B cell (primary cell): ENCODE measurements around the gene ARFGAP3. TPM values are rescaled to one million over a fixed set of nuclear protein-coding genes. Genes with fewer than 3 reads are reported as not detected.
A peak's percentile ranks its signal among the peaks of the same experiment; 100 is the strongest.

ENCODE experiments used
- ATAC-seq: fragments of 200-7000 bp; cut with Tn5 transposase; one replicate; pipeline ENCODE4 v1.10.0; 2021; ENCODE audit warnings: low read depth, mild to moderate bottlenecking, moderate number of reproducible peaks, moderate library complexity
- CTCF ChIA-PET: fragments of 350-600 bp; sonication (Branson Sonifier 250); formaldehyde crosslinking; loops from one replicate; lab custom pipeline; 2021; ENCODE audit warnings: antibody characterized with exemption, inconsistent platforms; lab: Charles Lee
- POLR2A ChIA-PET: fragments of 350-600 bp; sonication (Branson Sonifier 250); formaldehyde crosslinking; loops from one replicate; lab custom pipeline; 2021; ENCODE audit warnings: antibody characterized with exemption; lab: Charles Lee
- DNase-seq: peaks from one replicate; pipeline ENCODE4 v3.0.0; 2013
- H2AFZ ChIP-seq: 2 replicates; pipeline ENCODE4 v1.6.1; 2012; ENCODE audit warnings: mild to moderate bottlenecking, low read depth, low read length; ENCODE audit not compliant: insufficient read depth, poor library complexity, severe bottlenecking
- H3K27ac ChIP-seq, 2 donors: 1 replicate in 1 of 2; 2 replicates in 1 of 2; pipeline ENCODE4 v1.5.1; 2012 to 2013; ENCODE audit warnings: low read length in 2 of 2, mild to moderate bottlenecking in 2 of 2, moderate library complexity in 1 of 2
- H3K27me3 ChIP-seq, 4 experiments: fragments of 200-600 bp in 1 of 4; sonication (generic) in 1 of 4; replicated peaks in 1 of 4; 1 replicate in 2 of 4; 2 replicates in 2 of 4; pipeline versions ENCODE4 v1.6.1 to v1.7.0; 2013 to 2016; ENCODE audit warnings: low read length in 3 of 4, mild to moderate bottlenecking in 2 of 4, mixed read lengths in 1 of 4, moderate library complexity in 1 of 4; ENCODE audit not compliant: insufficient read depth in 4 of 4, control insufficient read depth in 3 of 4; ENCODE audit errors: control extremely low read depth in 1 of 4
- H3K36me3 ChIP-seq, 2 experiments: replicated peaks in 1 of 2; 1 replicate in 1 of 2; 2 replicates in 1 of 2; pipeline versions ENCODE4 v1.6.1 to v1.7.1; 2013; ENCODE audit warnings: low read length in 1 of 2; ENCODE audit not compliant: insufficient read depth in 2 of 2, control insufficient read depth in 1 of 2; ENCODE audit errors: control extremely low read depth in 1 of 2, extremely low read depth in 1 of 2
- H3K4me1 ChIP-seq, 2 donors: fragments of 200-600 bp in 1 of 2; sonication (generic) in 1 of 2; 1 replicate in 1 of 2; 2 replicates in 1 of 2; pipeline versions ENCODE4 v1.5.1 to v1.6.1; 2013 to 2017; ENCODE audit warnings: low read length in 2 of 2; ENCODE audit not compliant: control insufficient read depth in 2 of 2, insufficient read depth in 2 of 2
- H3K4me2 ChIP-seq: replicated peaks from 2 replicates; pipeline ENCODE3; 2012; ENCODE audit warnings: mild to moderate bottlenecking, low read depth, low read length; ENCODE audit not compliant: poor library complexity, severe bottlenecking
- H3K4me3 ChIP-seq, 5 experiments: fragments of 200-600 bp in 1 of 5; sonication (generic) in 1 of 5; 1 replicate in 3 of 5; 2 replicates in 2 of 5; pipeline versions ENCODE4 v1.5.1 to v1.7.0; 2011 to 2016; ENCODE audit warnings: low read length in 4 of 5, mild to moderate bottlenecking in 4 of 5, low read depth in 2 of 5, control low read depth in 1 of 5, moderate library complexity in 1 of 5; ENCODE audit not compliant: insufficient read depth in 1 of 5; ENCODE audit errors: control extremely low read depth in 1 of 5, extremely low read depth in 1 of 5
- H3K79me2 ChIP-seq: fragments of 200-600 bp; sonication (generic); one replicate; pipeline ENCODE4 v1.6.0; 2016; ENCODE audit warnings: low read length; ENCODE audit not compliant: control insufficient read depth, insufficient read depth
- H3K9ac ChIP-seq: fragments of 200-600 bp; sonication (generic); 2 replicates; pipeline ENCODE4 v1.6.1; 2017; ENCODE audit warnings: mild to moderate bottlenecking, low read length, moderate library complexity
- H3K9me3 ChIP-seq, 3 donors: one replicate each; pipeline versions ENCODE4 v1.6.1 to v1.7.1; 2013; ENCODE audit warnings: low read length in 2 of 3; ENCODE audit not compliant: control insufficient read depth in 2 of 3, insufficient read depth in 1 of 3; ENCODE audit errors: control extremely low read depth in 1 of 3
- H4K20me1 ChIP-seq: 2 replicates; pipeline ENCODE4 v1.6.0; 2012; ENCODE audit warnings: mild to moderate bottlenecking, low read length; ENCODE audit not compliant: insufficient read depth, control insufficient read depth, poor library complexity, severe bottlenecking
- H3K27ac Mint-ChIP-seq: one replicate; pipeline ENCODE4 v1.8.0; 2021; ENCODE audit warnings: mixed read lengths
- H3K27me3 Mint-ChIP-seq: one replicate; pipeline ENCODE4 v1.8.0; 2021; ENCODE audit warnings: mixed read lengths
- H3K4me1 Mint-ChIP-seq: one replicate; pipeline ENCODE4 v1.8.0; 2021; ENCODE audit warnings: mixed read lengths
- H3K4me3 Mint-ChIP-seq: one replicate; pipeline ENCODE4 v1.8.0; 2021; ENCODE audit warnings: mixed read lengths
- H3K9me3 Mint-ChIP-seq: one replicate; pipeline ENCODE4 v1.8.0; 2022; ENCODE audit warnings: mixed read lengths; ENCODE audit not compliant: insufficient read depth
- EZH2 ChIP-seq: IDR thresholded peaks from 2 replicates; pipeline ENCODE4 v1.6.1; 2012; ENCODE audit warnings: borderline replicate concordance, low read depth, mild to moderate bottlenecking, moderate library complexity, low read length; ENCODE audit not compliant: insufficient read depth, poor library complexity, severe bottlenecking
- WGBS: methylation state at CpG from one replicate; pipeline ENCODE4 v1.1.5; 2013; ENCODE audit warnings: missing lambda C conversion rate; ENCODE audit not compliant: insufficient coverage; 5-methylcytosine and 5-hydroxymethylcytosine counted together
- intact Hi-C: fragments of 100-400 bp; cut with micrococcal nuclease; formaldehyde crosslinking; loops from one replicate; pipeline ENCODE4 v1.10.0; 2022
- polyA plus RNA-seq: library from polyadenylated mRNA; depleted of rRNA; stranded (reverse); fragments of >200 nt; gene quantifications from 2 replicates; pipeline ENCODE4 v1.2.3, GENCODE V29; 2012
- total RNA-seq, 2 donors: library from RNA; stranded (reverse); fragments of 120-200 nt in 1 of 2; gene quantifications; 1 replicate in 1 of 2; 2 replicates in 1 of 2; pipeline versions ENCODE4 v1.2.3 to v1.2.4, GENCODE V29; 2013 to 2022
- TF ChIP-seq, protein P1 (sequence below): fragments of 200-600 bp; IDR thresholded peaks from one replicate; pipeline ENCODE4 v1.8.0; 2022; ENCODE audit warnings: antibody characterized with exemption, mild to moderate bottlenecking

The ARFGAP3 gene
- total and polyA plus RNA-seq, 2 donors (not counting 1 experiment from before 2014, with no cell fraction given): 10.7 to 33.2 TPM

DNA sequence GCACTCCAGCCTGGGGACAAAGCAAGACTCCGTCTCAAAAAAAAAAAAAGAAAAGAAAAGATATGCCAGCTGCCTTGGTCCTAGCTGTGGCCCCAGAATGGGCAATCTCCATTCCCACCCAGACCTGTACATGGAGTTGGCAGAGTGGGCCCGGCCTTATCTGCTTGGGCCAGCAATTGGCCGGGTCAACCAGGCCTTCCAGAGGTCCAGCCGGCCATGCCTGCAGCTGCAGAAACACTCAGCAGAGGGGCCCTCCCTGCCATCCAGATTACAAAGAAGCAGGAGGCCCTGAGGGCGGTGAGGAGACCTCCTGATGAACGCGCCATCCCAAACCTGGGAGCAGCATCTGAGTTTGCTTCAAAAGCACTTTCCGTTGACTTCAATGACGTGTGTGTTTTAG lies 26.9 kb upstream of the ARFGAP3 start:
- Histone ChIP-seq H3K4me1 (peaks cover 9 to 20% of the 10 kb centered on the region in 2 donors), H3K4me2 (no peak overlapping the region), H3K36me3 (peaks cover 1 to 88% of the 10 kb centered on the region in 2 experiments), H3K4me3 (no peak overlapping the region), H3K79me2 (peaks cover 6% of the 10 kb centered on the region), H3K27me3 (no peaks in the 10 kb centered on the region), H3K9ac (no peak overlapping the region), H4K20me1 (no peaks in the 10 kb centered on the region), H2AFZ (no peak overlapping the region), H3K27ac (no peak overlapping the region), H3K9me3 (no peaks in the 10 kb centered on the region)
- WGBS: 96% methylated on average over 9 of the region's 9 CpGs
- ATAC-seq (no peak), DNase-seq (no peak)
- H3K4me3 Mint-ChIP-seq: no peak overlapping the region
- intact Hi-C loops: no loop called here
- H3K9me3 Mint-ChIP-seq: no peaks in the 10 kb centered on the region
- TF ChIP-seq EZH2: no peak
- TF ChIP-seq, protein P1, sequence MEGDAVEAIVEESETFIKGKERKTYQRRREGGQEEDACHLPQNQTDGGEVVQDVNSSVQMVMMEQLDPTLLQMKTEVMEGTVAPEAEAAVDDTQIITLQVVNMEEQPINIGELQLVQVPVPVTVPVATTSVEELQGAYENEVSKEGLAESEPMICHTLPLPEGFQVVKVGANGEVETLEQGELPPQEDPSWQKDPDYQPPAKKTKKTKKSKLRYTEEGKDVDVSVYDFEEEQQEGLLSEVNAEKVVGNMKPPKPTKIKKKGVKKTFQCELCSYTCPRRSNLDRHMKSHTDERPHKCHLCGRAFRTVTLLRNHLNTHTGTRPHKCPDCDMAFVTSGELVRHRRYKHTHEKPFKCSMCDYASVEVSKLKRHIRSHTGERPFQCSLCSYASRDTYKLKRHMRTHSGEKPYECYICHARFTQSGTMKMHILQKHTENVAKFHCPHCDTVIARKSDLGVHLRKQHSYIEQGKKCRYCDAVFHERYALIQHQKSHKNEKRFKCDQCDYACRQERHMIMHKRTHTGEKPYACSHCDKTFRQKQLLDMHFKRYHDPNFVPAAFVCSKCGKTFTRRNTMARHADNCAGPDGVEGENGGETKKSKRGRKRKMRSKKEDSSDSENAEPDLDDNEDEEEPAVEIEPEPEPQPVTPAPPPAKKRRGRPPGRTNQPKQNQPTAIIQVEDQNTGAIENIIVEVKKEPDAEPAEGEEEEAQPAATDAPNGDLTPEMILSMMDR: no peak
- H3K27ac Mint-ChIP-seq: no peak overlapping the region
- peaks cover 24% of the 10 kb centered on the region for H3K4me1 Mint-ChIP-seq
- CTCF ChIA-PET: interaction anchor here (3.7 kb wide), 1 partner anchor 16 kb away, joined by 16 read pairs; no protein-coding TSS in a partner anchor
- no peaks in the 10 kb centered on the region for H3K27me3 Mint-ChIP-seq
- POLR2A ChIA-PET: no interaction called here

DNA sequence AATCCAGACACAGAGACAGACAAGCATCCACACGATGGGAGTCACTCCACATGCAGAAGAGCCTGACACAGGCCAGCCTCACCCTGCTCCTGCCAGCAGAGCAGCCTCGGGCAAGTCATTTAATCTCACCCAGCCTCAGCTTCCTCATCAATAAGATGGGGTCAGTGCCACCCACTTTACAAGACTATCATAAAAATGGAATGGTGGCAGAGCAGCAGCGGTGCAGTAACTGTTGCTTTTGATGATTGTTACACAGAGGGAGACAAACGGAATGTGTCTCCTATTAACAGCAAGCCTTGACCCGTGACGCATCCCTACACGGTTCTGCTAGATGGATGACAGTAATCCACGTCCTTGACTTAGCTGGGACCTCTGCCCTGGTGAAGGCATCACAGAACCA lies 26.0 kb upstream of the ARFGAP3 start:
- Histone ChIP-seq H3K4me2 (no peak overlapping the region), H3K4me1 (peaks cover 1 to 11% of the 10 kb centered on the region in 2 donors), H4K20me1 (no peaks in the 10 kb centered on the region), H3K27me3 (no peaks in the 10 kb centered on the region), H3K9ac (no peak overlapping the region), H3K36me3 (peaks cover 1 to 87% of the 10 kb centered on the region in 2 experiments), H3K79me2 (peaks cover 2% of the 10 kb centered on the region), H2AFZ (no peak overlapping the region), H3K4me3 (no peak overlapping the region), H3K27ac (no peak overlapping the region), H3K9me3 (no peaks in the 10 kb centered on the region)
- Mint-ChIP-seq H3K4me3 (no peak overlapping the region), H3K27ac (peak overlapping the region; percentile 46), H3K4me1 (peaks cover 17% of the 10 kb centered on the region), H3K9me3 (no peaks in the 10 kb centered on the region), H3K27me3 (no peaks in the 10 kb centered on the region)
- no peak for ATAC-seq
- ChIA-PET POLR2A (no interaction called here), CTCF (interaction anchor here (1.9 to 3.7 kb wide), 2 partner anchors 9 to 15 kb away, joined by 7 to 16 read pairs; no protein-coding TSS in a partner anchor)
- no peak for DNase-seq
- 91% methylated on average over 7 of the region's 8 CpGs for WGBS
- intact Hi-C loops: no loop called here
- TF ChIP-seq EZH2: no peak
- TF ChIP-seq, protein P1: no peak
